ENCODE data around the gene COL11A2.

- TF ChIP-seq POLR2A (IDR thresholded peaks at IDR 0.05; ENCODE audit: low read depth, low read length) (no peak), POLR2AphosphoS5 (IDR thresholded peaks at IDR 0.05; ENCODE audit: low read depth, low read length) (no peak), TAF1 (IDR thresholded peaks at IDR 0.05; ENCODE audit: low read depth, low read length) (no peak), POU2F2 (IDR thresholded peaks at IDR 0.05; ENCODE audit: low read depth, low read length) (no peak)
Measured at GRCh38 chr6:33154349-33154748, 37.9 kb downstream of the COL11A2 start.
